ENCODE results near the gene SPATS2. TPM values are rescaled to one million over a fixed set of nuclear protein-coding genes. Genes with fewer than 3 reads are reported as not detected.

The SPATS2 gene
- total and polyA plus RNA-seq, 10 of the 15 experiments (the other 5 are each of a cell fraction or from before 2014, with no cell fraction given): 9.0 to 54.2 (median 27.5) TPM

DNA sequence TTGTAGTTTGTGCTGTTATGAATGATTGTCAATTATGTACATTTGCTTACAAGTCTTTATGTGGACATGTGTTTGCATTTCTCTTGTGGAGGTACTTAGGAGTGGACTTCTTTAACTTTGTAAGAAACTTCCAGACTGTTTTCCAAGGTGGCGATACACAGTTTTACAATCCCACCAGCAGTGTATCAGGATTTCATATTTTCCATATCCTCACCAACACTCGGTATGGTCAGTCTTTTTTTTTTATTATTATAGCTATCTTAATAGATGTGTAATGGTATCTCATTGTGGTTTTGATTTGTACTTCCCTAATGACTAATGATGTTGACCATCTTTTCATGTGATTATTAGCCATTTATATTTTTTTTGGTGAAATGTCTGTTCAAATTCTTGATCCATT is 97.9 kb downstream of the SPATS2 start (continued):
- TF ChIP-seq, protein P1, sequence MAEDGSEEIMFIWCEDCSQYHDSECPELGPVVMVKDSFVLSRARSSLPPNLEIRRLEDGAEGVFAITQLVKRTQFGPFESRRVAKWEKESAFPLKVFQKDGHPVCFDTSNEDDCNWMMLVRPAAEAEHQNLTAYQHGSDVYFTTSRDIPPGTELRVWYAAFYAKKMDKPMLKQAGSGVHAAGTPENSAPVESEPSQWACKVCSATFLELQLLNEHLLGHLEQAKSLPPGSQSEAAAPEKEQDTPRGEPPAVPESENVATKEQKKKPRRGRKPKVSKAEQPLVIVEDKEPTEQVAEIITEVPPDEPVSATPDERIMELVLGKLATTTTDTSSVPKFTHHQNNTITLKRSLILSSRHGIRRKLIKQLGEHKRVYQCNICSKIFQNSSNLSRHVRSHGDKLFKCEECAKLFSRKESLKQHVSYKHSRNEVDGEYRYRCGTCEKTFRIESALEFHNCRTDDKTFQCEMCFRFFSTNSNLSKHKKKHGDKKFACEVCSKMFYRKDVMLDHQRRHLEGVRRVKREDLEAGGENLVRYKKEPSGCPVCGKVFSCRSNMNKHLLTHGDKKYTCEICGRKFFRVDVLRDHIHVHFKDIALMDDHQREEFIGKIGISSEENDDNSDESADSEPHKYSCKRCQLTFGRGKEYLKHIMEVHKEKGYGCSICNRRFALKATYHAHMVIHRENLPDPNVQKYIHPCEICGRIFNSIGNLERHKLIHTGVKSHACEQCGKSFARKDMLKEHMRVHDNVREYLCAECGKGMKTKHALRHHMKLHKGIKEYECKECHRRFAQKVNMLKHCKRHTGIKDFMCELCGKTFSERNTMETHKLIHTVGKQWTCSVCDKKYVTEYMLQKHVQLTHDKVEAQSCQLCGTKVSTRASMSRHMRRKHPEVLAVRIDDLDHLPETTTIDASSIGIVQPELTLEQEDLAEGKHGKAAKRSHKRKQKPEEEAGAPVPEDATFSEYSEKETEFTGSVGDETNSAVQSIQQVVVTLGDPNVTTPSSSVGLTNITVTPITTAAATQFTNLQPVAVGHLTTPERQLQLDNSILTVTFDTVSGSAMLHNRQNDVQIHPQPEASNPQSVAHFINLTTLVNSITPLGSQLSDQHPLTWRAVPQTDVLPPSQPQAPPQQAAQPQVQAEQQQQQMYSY (CRISPR knock-in tag; IDR thresholded peaks at IDR 0.05): no peak
- no peak for TF ChIP-seq BRCA1 (IDR thresholded peaks at IDR 0.05; ENCODE audit: low read depth, low read length)
- no peak for TF ChIP-seq BCLAF1 (IDR thresholded peaks at IDR 0.05)
- TF ChIP-seq, protein P2, sequence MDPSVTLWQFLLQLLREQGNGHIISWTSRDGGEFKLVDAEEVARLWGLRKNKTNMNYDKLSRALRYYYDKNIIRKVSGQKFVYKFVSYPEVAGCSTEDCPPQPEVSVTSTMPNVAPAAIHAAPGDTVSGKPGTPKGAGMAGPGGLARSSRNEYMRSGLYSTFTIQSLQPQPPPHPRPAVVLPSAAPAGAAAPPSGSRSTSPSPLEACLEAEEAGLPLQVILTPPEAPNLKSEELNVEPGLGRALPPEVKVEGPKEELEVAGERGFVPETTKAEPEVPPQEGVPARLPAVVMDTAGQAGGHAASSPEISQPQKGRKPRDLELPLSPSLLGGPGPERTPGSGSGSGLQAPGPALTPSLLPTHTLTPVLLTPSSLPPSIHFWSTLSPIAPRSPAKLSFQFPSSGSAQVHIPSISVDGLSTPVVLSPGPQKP (IDR thresholded peaks at IDR 0.05; ENCODE audit: low read depth, low read length): no peak
- TF ChIP-seq RCOR1 (conservative IDR thresholded peaks at IDR 0.05; ENCODE audit: low read depth, low read length): no peak
- no peak for TF ChIP-seq RUNX3 (IDR thresholded peaks at IDR 0.05; ENCODE audit: low read length)
- TF ChIP-seq ZNF274 (IDR thresholded peaks at IDR 0.05; ENCODE audit: insufficient read depth, insufficient read length): no peak
